ENCODE data around the gene CDKN1C. TPM values are rescaled to one million over a fixed set of nuclear protein-coding genes. Genes with fewer than 3 reads are reported as not detected.
"Not testable (repeated sequence)": the region's sequence is repeated elsewhere in the genome, so short reads cannot be mapped to it uniquely, and the experiment has no call there.

Gene CDKN1C
- total RNA-seq, 1 donor from 2014 or later, result 10.1 TPM

- DNase-seq (ENCODE audit: extremely low read depth, low read depth, low spot score), result no peak
Observed at GRCh38 chr11:2909133-2909902, 23.7 kb upstream of the CDKN1C start.

DNA sequence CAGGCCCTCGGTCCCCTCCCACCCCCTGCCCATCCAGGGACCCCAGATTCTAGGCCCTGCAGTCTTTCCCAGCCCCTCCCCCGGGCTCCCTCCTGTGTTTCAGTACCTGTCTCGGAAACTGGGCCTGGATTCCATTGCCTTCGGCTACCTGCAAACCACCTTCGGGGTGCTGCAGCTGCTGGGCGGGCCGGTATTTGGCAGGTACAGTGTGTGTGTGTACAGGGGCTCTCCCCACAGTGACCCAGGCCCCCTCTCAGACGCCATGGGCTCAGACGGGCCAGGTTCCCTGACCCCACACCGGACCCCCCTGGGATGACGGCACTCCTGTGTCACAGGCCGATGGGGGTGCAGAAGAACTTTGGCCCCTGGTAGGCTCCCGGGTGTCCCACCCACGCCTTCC is 22.6 kb upstream of the CDKN1C start:
- no peak for DNase-seq (ENCODE audit: extremely low read depth, low read depth, low spot score)

GRCh38 chr11:2905299-2905698 is 19.7 kb upstream of the CDKN1C start:
- DNase-seq (ENCODE audit: extremely low read depth, low read depth, low spot score), result not testable (repeated sequence)

DNA sequence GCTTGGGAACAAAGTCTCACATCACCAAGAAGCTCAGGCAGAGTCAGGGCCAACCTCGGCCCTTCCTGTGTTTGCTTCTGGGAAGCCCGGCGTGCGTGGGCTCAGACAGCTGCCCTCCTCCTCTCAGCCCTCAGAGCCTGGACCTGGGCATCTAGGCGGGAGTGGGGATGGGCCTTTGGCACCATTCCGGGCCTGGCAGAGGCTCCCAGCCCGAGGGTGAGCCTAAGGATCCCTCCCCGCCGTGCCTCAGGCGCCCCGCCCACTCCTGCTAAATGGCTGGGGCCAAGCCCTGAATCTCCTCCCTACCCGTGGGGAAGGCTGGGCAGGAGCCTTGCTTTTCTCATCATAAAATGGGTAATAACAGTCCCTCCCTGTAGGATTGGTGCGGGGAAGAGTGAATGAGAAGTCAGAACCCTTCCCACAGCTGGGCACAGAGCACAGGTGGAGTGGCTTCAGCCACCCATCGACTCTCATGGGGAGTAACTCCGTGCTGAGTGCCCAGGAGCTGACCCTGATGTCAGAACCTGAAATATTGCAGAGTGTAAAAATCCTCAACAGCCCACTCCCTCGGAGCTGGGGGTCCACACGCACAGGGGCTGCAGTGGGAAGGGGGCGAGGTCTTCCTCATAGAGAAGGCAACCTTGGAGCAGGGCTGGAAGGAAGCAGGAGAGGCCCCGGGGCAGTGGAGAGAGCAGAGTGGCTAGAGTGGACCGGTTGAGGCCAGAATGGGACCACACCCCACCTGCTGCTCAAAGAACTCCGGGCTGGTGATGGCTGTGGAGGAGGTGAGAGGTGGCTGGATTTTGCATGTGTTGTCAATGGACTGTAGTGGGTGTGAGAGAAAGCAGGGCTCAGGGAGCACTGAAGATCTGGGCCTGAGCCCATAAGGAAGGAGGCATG is 18.8 kb upstream of the CDKN1C start:
- no peak for DNase-seq (ENCODE audit: extremely low read depth, low read depth, low spot score)

- DNase-seq (ENCODE audit: extremely low read depth, low read depth, low spot score), result no peak
Observed at GRCh38 chr11:2903672-2904011, 18.1 kb upstream of the CDKN1C start.

DNA sequence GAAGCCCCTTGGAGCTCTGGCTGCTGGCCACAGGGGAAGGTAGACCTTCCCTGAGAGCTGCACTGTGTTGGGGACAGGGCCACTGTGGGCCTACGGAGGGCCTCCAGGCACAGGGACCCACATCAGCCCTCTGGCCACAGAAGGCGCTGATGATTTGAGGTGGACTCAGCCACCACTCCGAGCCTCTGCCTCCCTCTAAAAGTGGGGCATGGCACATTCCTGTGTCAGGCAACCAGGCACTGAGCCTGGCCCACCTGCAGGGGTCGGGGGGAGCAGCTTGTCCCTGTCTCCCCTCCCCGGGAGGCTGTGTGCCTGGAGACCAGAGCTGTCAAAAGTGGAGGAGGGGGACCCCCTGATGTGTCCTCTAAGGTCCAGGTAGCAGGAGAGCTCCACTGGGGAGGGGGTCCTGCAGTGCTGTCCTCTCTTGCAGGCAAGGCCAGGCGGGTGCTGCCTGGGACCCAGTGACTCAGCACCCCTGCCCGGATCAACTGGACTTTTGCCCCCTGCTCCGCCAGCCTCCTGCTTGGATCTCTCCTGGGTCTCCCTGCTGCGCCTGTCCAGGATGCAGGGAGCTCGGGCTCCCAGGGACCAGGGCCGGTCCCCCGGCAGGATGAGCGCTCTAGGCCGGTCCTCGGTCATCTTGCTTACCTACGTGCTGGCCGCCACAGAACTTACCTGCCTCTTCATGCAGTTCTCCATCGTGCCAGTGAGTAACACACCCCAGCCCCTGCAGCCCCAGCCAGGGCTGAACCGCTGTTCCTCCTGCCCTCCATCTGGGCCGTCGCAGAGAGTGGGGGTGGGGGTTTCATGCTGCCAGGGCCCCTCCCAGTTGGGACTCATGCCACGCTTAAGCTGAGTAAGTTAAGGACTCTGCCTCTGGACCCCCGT is 17.5 kb upstream of the CDKN1C start:
- no peak for DNase-seq (ENCODE audit: extremely low read depth, low read depth, low spot score)

- DNase-seq (ENCODE audit: extremely low read depth, low read depth, low spot score), result no peak
Observed at GRCh38 chr11:2901854-2902783, 16.5 kb upstream of the CDKN1C start.

- no peak for DNase-seq (ENCODE audit: extremely low read depth, low read depth, low spot score)
Observed at GRCh38 chr11:2901196-2901796, 15.7 kb upstream of the CDKN1C start.

DNA sequence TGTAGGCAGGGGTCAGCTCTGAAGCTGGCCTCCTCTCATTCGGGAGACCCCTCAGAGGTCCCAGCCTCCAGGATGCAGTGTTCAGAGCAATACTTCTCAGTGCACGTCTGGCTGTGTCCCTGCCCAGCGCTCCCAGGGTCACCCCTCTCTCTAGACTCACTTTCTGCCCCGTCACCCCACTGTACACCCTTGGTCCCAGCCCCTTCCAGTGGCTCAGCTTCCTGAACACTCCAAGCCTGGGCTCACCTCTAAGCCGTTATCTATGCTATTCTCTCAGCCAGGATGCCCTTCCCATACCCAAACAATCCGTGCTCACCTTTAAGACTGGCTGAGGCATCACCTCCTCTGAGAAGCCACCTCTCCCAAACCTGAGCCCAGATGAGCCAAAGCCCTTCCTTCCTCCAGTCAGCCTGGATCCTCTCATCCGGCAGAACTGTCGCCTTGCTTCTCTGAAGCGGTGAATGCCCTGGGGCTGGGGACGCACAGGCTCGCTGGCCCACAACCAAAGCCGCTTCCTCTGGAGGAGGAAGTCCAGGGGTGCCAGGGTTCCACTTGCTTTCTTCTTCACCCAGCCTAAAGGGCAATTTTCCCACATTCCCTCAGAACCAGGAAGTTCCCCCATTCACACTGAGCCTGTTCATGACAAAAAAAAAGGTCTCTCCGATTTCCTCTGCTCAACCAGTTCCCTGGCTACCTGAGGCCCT is 13.7 kb upstream of the CDKN1C start:
- no peak for DNase-seq (ENCODE audit: extremely low read depth, low read depth, low spot score)

- peak; percentile 77 for DNase-seq (ENCODE audit: extremely low read depth, low read depth, low spot score)
Observed at GRCh38 chr11:2898366-2899079, 12.9 kb upstream of the CDKN1C start.

DNA sequence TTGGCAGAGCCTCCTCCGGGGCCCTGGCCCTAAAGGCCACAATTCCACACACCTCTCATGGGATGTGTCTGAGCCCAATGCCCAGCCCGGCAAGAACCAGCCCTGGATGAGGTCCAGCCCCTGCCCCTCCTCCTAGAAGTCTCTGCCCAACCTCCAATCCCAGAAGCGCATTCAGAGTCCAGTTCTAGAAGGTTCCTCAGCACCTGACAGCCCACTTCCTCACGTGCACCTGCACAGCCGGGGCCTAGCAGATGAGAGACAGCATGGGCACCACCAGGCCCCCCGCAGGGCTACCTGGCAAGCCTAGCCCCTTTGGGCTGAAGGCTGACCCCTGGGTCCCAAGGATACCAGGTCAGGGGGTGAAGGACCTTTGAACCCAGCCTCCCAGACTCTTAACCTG is 11.5 kb upstream of the CDKN1C start:
- no peak for DNase-seq (ENCODE audit: extremely low read depth, low read depth, low spot score)

DNA sequence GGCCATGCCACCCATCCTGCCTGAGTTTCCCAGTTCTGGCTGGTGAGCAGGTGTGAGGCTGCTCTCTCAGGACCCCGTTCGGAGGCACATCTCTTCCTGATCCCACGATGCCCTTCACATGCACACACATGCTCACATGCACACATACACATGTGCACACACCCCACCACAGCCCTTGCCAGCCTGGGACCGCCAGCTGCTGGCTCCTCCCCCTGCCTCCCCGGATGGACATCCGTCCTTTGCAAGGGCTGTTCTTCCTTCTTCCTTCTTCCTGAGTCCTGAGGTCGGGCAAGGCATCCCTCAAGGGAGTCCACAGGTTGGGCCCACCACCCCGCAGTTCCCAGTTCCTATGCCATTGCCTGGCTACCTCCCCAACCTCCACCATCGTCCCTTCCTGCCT is 10.5 kb upstream of the CDKN1C start:
- DNase-seq (ENCODE audit: extremely low read depth, low read depth, low spot score), result no peak

- no peak for DNase-seq (ENCODE audit: extremely low read depth, low read depth, low spot score)
Observed at GRCh38 chr11:2893935-2894334, 8.4 kb upstream of the CDKN1C start.

GRCh38 chr11:2892967-2893528 is 7.5 kb upstream of the CDKN1C start:
- no peak for DNase-seq (ENCODE audit: extremely low read depth, low read depth, low spot score)

- no peak for DNase-seq (ENCODE audit: extremely low read depth, low read depth, low spot score)
Observed at GRCh38 chr11:2892215-2892966, 6.8 kb upstream of the CDKN1C start.

DNA sequence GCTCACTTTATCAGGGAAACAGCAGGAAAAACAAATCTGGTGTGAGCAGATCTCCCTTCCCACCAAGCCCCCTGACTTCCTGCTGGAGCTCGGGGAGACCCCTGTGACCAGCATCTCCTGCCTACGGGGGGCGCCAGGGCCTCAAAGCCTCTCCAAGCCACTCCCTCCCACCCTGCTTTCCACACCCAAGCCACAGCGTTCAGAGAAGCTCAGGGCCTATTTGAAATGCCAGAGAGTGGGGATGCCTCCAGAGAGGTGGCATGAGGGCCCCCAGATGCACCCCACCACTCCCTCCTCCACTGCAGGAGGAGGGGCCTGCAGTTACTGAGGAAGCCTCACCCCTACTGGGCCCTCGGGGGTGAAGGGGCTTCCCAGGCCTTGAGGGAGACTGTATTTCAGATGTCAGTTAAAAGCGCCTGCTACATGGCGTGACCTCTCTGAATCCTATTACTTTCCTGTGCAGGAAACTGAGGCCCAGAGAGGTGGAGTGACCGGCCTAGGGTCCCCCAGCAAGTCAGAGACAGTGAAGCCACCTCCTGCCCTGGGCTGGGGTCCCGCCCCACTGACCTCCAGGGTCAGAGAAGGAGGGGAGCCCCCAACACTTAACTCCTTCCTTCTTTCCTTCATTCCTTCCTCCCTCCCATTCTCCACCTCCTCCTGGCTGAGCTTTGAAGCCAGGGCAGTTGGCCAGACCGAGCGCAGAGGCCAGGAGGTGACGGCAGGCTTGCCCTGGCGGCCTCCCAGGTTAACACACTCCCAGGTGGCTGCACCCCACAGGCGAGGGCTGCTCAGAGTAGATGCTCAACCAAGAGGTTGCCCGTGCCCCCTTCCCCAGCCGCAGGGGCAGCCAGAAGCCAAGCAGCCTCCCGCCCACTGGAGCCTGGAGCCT is 6.0 kb upstream of the CDKN1C start:
- no peak for DNase-seq (ENCODE audit: extremely low read depth, low read depth, low spot score)
